Activated CD4-positive, alpha-beta T cell treated with anti-CD3 and anti-CD28 coated beads, Interleukin-2, amount 50 U/mL, for 16 hours (primary cell): ENCODE data around the gene SPP2.

ENCODE experiments used
- DNase-seq: peaks from one replicate; pipeline ENCODE4 v3.0.0-alpha.2; 2020

The SPP2 gene

DNA sequence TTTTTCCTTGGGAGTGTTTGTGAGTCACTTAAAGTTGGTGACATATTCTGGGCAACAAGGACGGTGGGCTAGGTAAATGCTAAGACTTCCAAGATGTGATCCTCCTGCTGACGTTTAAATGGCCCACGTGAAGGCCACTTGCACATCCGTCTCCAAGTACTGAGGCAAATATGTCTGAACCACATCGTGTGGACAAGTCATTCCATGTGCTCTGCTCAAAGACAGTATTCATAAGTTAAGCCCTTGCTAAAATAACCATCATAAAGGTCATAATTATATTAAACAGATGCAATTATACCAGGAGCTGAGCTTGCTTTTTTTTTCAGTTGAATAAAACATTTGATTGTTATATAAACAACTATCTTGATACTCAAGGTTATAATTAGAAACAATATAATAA, 44.8 kb downstream of the SPP2 start:
- no peak for DNase-seq

DNA sequence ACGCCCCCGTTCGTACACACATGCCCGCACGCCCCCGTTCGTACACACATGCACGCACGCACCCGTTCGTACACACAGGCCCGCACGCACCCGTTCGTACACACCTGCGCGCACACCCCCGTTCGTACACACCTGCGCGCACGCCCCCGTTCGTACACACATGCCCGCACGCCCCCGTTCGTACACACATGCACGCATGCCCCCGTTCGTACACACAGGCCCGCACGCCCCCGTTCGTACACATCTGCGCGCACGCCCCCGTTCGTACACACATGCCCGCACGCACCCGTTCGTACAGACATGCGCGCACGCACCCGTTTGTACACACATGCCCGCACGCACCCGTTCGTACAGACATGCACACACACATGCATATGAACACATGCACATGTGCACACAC, 45.7 kb downstream of the SPP2 start:
- no peak for DNase-seq

- no peak for DNase-seq
Measured at GRCh38 chr2:234098681-234099080, 48.2 kb downstream of the SPP2 start.

- no peak for DNase-seq
Measured at GRCh38 chr2:234099266-234099665, 48.8 kb downstream of the SPP2 start.

GRCh38 chr2:234100686-234101085, 50.2 kb downstream of the SPP2 start:
- no peak for DNase-seq

GRCh38 chr2:234102112-234102511, 51.6 kb downstream of the SPP2 start:
- no peak for DNase-seq

GRCh38 chr2:234107861-234108260, 57.4 kb downstream of the SPP2 start:
- no peak for DNase-seq

- DNase-seq, result no peak
Measured at GRCh38 chr2:234109321-234109720, 58.8 kb downstream of the SPP2 start.

- no peak for DNase-seq
Measured at GRCh38 chr2:234110219-234110618, 59.7 kb downstream of the SPP2 start.

DNA sequence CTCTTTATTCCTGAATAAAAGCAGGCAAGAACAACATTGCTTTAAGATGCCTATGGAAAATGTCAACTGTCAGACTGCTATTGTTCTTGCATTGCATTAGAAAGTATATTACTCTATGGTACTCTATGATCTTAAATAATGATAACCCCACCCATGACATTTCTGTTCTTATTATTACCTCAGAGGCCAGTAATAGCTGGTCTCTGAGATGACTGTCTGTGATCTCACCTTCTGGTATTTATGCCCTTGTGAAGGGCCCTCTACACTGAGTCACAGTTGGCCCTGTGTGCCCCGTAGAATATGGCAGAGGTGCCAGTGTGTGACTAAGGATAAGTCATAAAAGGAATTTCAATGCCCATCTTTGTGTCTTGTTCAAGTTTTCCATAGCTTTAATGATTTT, 61.0 kb downstream of the SPP2 start:
- DNase-seq, result no peak

DNA sequence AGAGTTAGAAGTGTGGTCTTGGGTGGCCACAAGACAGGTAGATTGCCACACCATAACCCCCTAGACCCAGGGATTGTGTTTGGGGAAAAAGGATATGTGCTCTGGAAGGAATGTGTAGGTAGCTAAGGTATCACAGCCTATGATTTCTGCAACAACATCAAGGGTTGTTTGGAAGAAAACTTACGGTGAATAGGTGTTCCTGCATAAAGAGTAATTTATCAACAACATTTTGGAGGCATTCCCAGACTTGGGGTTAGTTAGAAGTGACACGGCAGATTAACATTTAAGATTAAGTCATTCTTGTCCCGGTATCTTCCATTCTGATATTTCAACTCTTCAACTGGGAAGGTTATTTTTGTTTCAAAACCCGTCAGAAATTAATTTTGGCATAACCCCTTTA, 65.5 kb downstream of the SPP2 start:
- DNase-seq, result no peak

GRCh38 chr2:234121999-234122398, 71.5 kb downstream of the SPP2 start:
- no peak for DNase-seq

DNA sequence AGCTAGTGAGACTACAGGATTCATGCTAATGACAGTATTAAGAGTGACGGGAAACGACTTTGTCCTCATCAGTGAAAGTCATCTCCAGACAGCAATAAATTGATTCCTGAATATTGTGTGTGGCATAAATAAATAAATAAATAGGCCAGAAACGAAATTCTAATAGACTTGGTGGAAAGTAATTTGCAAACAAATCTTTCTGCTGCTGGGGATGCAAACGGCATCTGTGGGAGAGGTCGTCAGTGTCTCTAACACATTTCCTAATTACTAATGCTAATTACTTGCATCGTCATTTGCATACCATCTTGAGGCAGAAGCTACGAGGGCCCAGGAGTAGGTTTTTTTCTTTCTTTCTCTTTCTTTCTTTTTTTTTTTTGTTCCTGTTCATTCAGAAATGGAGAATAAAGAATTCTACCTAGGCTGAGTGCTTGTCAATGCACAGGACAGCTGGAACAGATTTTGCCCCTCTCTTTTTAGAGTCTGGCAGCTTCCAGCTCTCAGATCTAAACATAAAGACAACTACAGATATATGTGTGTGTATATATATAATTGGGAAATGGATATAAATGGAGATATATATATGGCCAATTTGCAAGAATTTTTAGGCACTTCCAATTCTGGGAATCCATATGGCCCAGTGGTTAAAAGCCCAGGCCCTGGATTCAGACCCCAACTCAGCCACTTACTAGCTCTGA, 75.1 kb downstream of the SPP2 start:
- DNase-seq, result no peak

DNA sequence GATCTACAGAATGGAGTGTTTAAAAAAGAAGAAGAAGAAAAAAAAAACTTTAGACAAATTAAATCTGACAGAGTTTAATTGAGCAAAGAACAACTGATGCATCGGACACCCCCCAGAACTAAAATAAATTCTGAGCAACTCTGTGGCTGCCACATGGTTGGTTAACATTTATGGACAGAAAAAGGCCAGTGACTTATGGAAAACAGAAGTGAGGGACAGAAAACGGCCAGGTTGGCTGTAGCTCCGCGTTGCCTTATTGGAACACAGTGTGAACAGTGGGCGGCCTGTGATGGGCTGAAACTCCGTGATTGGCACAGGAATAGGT, 75.6 kb downstream of the SPP2 start:
- no peak for DNase-seq
